ENCODE data around the gene SDCBP2. TPM values are rescaled to one million over a fixed set of nuclear protein-coding genes. Genes with fewer than 3 reads are reported as not detected.
A peak's percentile ranks its signal among the peaks of the same experiment; 100 is the strongest.

Gene SDCBP2
- total and polyA plus RNA-seq, 11 donors, result 0.65 to 4.2 (median 2.1) TPM

DNA sequence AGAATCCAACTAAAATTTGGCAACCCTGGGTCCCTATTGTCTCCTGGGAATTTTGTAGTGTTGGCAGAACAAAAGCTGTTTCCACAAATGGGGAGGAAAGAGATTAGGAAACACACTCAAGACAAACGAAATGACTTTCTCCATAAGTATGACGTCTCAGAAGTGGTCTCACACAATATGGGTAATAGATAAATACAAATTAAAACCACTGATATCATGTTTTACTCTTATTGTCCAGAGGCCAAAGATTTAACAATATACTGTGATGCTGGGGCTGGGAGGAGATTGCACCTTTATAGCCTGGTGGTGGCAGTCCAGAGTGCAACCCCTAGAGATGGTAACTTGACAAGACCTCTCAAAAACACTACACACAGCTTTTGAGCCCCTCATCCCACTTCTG lies 45.3 kb upstream of the SDCBP2 start:
- peaks cover 8 to 96% (median 80%) of the 10 kb centered on the region in 12 donors for H3K4me1 ChIP-seq
- intact Hi-C loops (cut with DNase I), result loop anchor here in 4 of 10 donors (5.0 kb wide), 3 partner anchors 37 to 47 kb away; partner anchors contain the start of gene SDCBP2 (in 2 of the 4)
- WGBS, 4 donors, result 37 to 53% (median 39%) methylated on average over 2 of the region's 2 CpGs

DNA sequence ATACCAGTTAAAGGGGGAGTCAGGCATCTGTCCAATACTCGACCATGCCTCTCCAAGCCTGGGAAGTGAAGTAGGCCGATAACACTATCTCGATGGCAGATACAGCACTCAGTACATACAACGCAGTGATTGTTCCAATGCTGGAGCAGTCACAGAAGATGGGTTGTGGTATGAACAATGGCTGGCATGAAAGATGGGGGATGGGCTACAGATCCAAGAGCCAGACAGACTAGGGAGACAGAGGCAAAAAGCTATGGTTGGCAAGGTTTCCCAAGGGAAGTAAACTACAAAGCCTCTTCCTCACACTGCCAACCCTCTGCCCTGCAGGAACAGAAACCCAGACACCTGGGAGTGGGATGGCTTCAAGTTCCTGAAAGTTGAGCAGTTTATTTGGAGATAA lies 44.7 kb upstream of the SDCBP2 start:
- Histone ChIP-seq H3K9me3 (no peaks in the 10 kb centered on the region), H3K4me3 (no peak overlapping the region), H3K4me1 (peaks cover 8 to 90% (median 74%) of the 10 kb centered on the region in 12 donors), H3K36me3 (peaks cover 0 to 69% (median 38%) of the 10 kb centered on the region in 9 donors), H3K27me3 (no peaks in the 10 kb centered on the region), H3K27ac (peak overlapping the region; percentile 35 to 77 (median 60))
- ATAC-seq, result no peak
- intact Hi-C loops (cut with DNase I), result loop anchor here in 4 of 10 donors (5.0 kb wide), 3 partner anchors 36 to 46 kb away; partner anchors contain the start of gene SDCBP2 (in 2 of the 4)
- TF ChIP-seq, protein P1, sequence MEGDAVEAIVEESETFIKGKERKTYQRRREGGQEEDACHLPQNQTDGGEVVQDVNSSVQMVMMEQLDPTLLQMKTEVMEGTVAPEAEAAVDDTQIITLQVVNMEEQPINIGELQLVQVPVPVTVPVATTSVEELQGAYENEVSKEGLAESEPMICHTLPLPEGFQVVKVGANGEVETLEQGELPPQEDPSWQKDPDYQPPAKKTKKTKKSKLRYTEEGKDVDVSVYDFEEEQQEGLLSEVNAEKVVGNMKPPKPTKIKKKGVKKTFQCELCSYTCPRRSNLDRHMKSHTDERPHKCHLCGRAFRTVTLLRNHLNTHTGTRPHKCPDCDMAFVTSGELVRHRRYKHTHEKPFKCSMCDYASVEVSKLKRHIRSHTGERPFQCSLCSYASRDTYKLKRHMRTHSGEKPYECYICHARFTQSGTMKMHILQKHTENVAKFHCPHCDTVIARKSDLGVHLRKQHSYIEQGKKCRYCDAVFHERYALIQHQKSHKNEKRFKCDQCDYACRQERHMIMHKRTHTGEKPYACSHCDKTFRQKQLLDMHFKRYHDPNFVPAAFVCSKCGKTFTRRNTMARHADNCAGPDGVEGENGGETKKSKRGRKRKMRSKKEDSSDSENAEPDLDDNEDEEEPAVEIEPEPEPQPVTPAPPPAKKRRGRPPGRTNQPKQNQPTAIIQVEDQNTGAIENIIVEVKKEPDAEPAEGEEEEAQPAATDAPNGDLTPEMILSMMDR (IDR thresholded peaks at IDR 0.05), result no peak
- TF ChIP-seq POLR2A (IDR thresholded peaks at IDR 0.05), result no peak
- WGBS, 4 donors, result 15 to 30% (median 20%) methylated on average over 4 of the region's 4 CpGs
- no peak for DNase-seq

More for the DNA sequence above, 45.3 kb upstream of the SDCBP2 start:
- H3K27me3 ChIP-seq, result no peaks in the 10 kb centered on the region
- no peaks in the 10 kb centered on the region for H3K9me3 ChIP-seq
- H3K4me3 ChIP-seq, result no peak overlapping the region
- no peak for TF ChIP-seq POLR2A (IDR thresholded peaks at IDR 0.05)
- TF ChIP-seq, protein P1 (IDR thresholded peaks at IDR 0.05), result peak in 6 of 12 donors; percentile 6 to 30 (median 16)
- peaks cover 0 to 66% (median 38%) of the 10 kb centered on the region in 9 donors for H3K36me3 ChIP-seq
- H3K27ac ChIP-seq, result peak overlapping the region; percentile 5 to 88 (median 62)
- DNase-seq (no peak), ATAC-seq (peak in 3 of 4 donors; percentile 3 to 70 (median 21))

DNA sequence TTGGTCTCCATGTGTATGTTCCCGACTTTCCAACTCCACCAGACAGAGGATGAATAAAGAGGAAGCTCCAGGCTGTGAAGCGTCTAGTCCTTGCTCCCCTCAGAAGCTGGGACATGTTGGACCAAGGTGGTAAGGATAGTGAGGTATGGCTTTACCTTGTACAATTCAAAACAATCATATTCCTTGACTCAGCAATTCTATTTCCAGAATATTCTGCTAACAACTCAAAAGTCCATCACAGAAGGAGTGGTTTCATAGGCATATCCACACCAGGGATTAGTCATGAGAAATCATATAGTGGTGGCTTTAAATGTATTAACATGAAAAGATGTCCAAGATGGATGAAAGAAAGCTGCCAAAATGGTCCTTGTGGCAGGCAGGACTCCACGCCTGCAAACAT lies 44.1 kb upstream of the SDCBP2 start:
- H3K4me3 ChIP-seq, result no peak overlapping the region
- no peaks in the 10 kb centered on the region for H3K9me3 ChIP-seq
- ATAC-seq, result no peak
- H3K36me3 ChIP-seq, result peaks cover 0 to 69% (median 42%) of the 10 kb centered on the region in 9 donors
- peak overlapping the region; percentile 35 to 77 (median 60) for H3K27ac ChIP-seq
- DNase-seq, result no peak
- 75 to 87% (median 81%) methylated on average over 3 of the region's 3 CpGs for WGBS, 4 donors
- intact Hi-C loops (cut with DNase I), result loop anchor here in 4 of 10 donors (5.0 kb wide), 3 partner anchors 36 to 46 kb away; partner anchors contain the start of gene SDCBP2 (in 2 of the 4)
- peaks cover 8 to 84% (median 68%) of the 10 kb centered on the region in 12 donors for H3K4me1 ChIP-seq
- no peak for TF ChIP-seq POLR2A (IDR thresholded peaks at IDR 0.05)
- TF ChIP-seq, protein P1 (IDR thresholded peaks at IDR 0.05), result no peak
- H3K27me3 ChIP-seq, result no peaks in the 10 kb centered on the region

DNA sequence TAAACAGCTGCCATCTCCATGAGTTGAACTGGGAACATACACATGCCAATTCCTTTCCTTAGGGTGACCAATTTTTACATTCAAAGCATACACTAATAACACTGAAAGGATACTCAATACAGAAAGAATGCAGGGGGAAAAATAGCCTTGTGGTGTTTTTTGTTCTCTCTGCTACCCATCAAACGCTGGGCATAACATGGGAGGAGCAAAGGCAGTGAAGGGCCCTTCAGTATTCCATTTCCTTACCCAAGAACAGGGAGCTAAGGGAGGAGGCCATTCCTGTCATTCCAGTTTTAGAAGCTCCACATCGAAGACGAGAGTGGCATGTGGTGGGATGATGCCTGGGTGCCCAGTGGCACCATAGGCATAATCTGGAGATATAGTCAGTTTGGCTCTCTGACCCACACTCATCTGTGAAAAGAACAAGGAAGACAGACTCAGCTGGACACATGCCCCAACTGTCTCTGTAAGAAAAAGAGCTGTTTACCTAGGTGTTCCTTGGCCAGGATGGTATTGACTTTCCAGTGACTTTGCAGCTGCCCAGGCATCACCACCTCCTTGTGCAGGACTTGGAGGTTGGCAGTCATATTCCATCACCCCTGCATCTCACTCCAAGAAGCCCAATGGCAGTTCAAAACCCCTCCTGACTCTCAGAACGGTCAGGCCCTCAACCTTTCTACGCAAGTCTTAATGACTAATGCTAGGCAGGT lies 43.0 kb upstream of the SDCBP2 start:
- intact Hi-C loops (cut with DNase I), result loop anchor here in 4 of 10 donors (5.0 kb wide), 3 partner anchors 35 to 45 kb away; partner anchors contain the start of gene SDCBP2 (in 2 of the 4)
- Histone ChIP-seq H3K27me3 (no peaks in the 10 kb centered on the region), H3K27ac (peak overlapping the region in 5 of 12 donors; percentile 34 to 74 (median 69)), H3K36me3 (peaks cover 0 to 79% (median 53%) of the 10 kb centered on the region in 9 donors), H3K9me3 (no peaks in the 10 kb centered on the region), H3K4me3 (no peak overlapping the region), H3K4me1 (peaks cover 8 to 73% (median 58%) of the 10 kb centered on the region in 12 donors)
- DNase-seq, result no peak
- TF ChIP-seq, protein P1 (IDR thresholded peaks at IDR 0.05), result no peak
- TF ChIP-seq POLR2A (IDR thresholded peaks at IDR 0.05), result no peak
- no peak for ATAC-seq
- 88 to 90% (median 88%) methylated on average over 5 of the region's 5 CpGs for WGBS, 4 donors

All from heart left ventricle (tissue), 16 donors.